B cell (primary cell): ENCODE measurements around the gene MMP11. TPM values are rescaled to one million over a fixed set of nuclear protein-coding genes. Genes with fewer than 3 reads are reported as not detected.

ENCODE experiments used
- ATAC-seq: fragments of 200-7000 bp; cut with Tn5 transposase; one replicate; pipeline ENCODE4 v1.10.0; 2021; ENCODE audit warnings: low read depth, mild to moderate bottlenecking, moderate number of reproducible peaks, moderate library complexity
- CTCF ChIA-PET: fragments of 350-600 bp; sonication (Branson Sonifier 250); formaldehyde crosslinking; loops from one replicate; lab custom pipeline; 2021; ENCODE audit warnings: antibody characterized with exemption, inconsistent platforms; lab: Charles Lee
- POLR2A ChIA-PET: fragments of 350-600 bp; sonication (Branson Sonifier 250); formaldehyde crosslinking; loops from one replicate; lab custom pipeline; 2021; ENCODE audit warnings: antibody characterized with exemption; lab: Charles Lee
- DNase-seq: peaks from one replicate; pipeline ENCODE4 v3.0.0; 2013
- H2AFZ ChIP-seq: 2 replicates; pipeline ENCODE4 v1.6.1; 2012; ENCODE audit warnings: mild to moderate bottlenecking, low read depth, low read length; ENCODE audit not compliant: insufficient read depth, poor library complexity, severe bottlenecking
- H3K27ac ChIP-seq, 2 donors: 1 replicate in 1 of 2; 2 replicates in 1 of 2; pipeline ENCODE4 v1.5.1; 2012 to 2013; ENCODE audit warnings: low read length in 2 of 2, mild to moderate bottlenecking in 2 of 2, moderate library complexity in 1 of 2
- H3K27me3 ChIP-seq, 4 experiments: fragments of 200-600 bp in 1 of 4; sonication (generic) in 1 of 4; replicated peaks in 1 of 4; 1 replicate in 2 of 4; 2 replicates in 2 of 4; pipeline versions ENCODE4 v1.6.1 to v1.7.0; 2013 to 2016; ENCODE audit warnings: low read length in 3 of 4, mild to moderate bottlenecking in 2 of 4, mixed read lengths in 1 of 4, moderate library complexity in 1 of 4; ENCODE audit not compliant: insufficient read depth in 4 of 4, control insufficient read depth in 3 of 4; ENCODE audit errors: control extremely low read depth in 1 of 4
- H3K36me3 ChIP-seq, 2 experiments: replicated peaks in 1 of 2; 1 replicate in 1 of 2; 2 replicates in 1 of 2; pipeline versions ENCODE4 v1.6.1 to v1.7.1; 2013; ENCODE audit warnings: low read length in 1 of 2; ENCODE audit not compliant: insufficient read depth in 2 of 2, control insufficient read depth in 1 of 2; ENCODE audit errors: control extremely low read depth in 1 of 2, extremely low read depth in 1 of 2
- H3K4me1 ChIP-seq, 2 donors: fragments of 200-600 bp in 1 of 2; sonication (generic) in 1 of 2; 1 replicate in 1 of 2; 2 replicates in 1 of 2; pipeline versions ENCODE4 v1.5.1 to v1.6.1; 2013 to 2017; ENCODE audit warnings: low read length in 2 of 2; ENCODE audit not compliant: control insufficient read depth in 2 of 2, insufficient read depth in 2 of 2
- H3K4me2 ChIP-seq: replicated peaks from 2 replicates; pipeline ENCODE3; 2012; ENCODE audit warnings: mild to moderate bottlenecking, low read depth, low read length; ENCODE audit not compliant: poor library complexity, severe bottlenecking
- H3K4me3 ChIP-seq, 5 experiments: fragments of 200-600 bp in 1 of 5; sonication (generic) in 1 of 5; 1 replicate in 3 of 5; 2 replicates in 2 of 5; pipeline versions ENCODE4 v1.5.1 to v1.7.0; 2011 to 2016; ENCODE audit warnings: low read length in 4 of 5, mild to moderate bottlenecking in 4 of 5, low read depth in 2 of 5, control low read depth in 1 of 5, moderate library complexity in 1 of 5; ENCODE audit not compliant: insufficient read depth in 1 of 5; ENCODE audit errors: control extremely low read depth in 1 of 5, extremely low read depth in 1 of 5
- H3K79me2 ChIP-seq: fragments of 200-600 bp; sonication (generic); one replicate; pipeline ENCODE4 v1.6.0; 2016; ENCODE audit warnings: low read length; ENCODE audit not compliant: control insufficient read depth, insufficient read depth
- H3K9ac ChIP-seq: fragments of 200-600 bp; sonication (generic); 2 replicates; pipeline ENCODE4 v1.6.1; 2017; ENCODE audit warnings: mild to moderate bottlenecking, low read length, moderate library complexity
- H3K9me3 ChIP-seq, 3 donors: one replicate each; pipeline versions ENCODE4 v1.6.1 to v1.7.1; 2013; ENCODE audit warnings: low read length in 2 of 3; ENCODE audit not compliant: control insufficient read depth in 2 of 3, insufficient read depth in 1 of 3; ENCODE audit errors: control extremely low read depth in 1 of 3
- H4K20me1 ChIP-seq: 2 replicates; pipeline ENCODE4 v1.6.0; 2012; ENCODE audit warnings: mild to moderate bottlenecking, low read length; ENCODE audit not compliant: insufficient read depth, control insufficient read depth, poor library complexity, severe bottlenecking
- H3K27ac Mint-ChIP-seq: one replicate; pipeline ENCODE4 v1.8.0; 2021; ENCODE audit warnings: mixed read lengths
- H3K27me3 Mint-ChIP-seq: one replicate; pipeline ENCODE4 v1.8.0; 2021; ENCODE audit warnings: mixed read lengths
- H3K4me1 Mint-ChIP-seq: one replicate; pipeline ENCODE4 v1.8.0; 2021; ENCODE audit warnings: mixed read lengths
- H3K4me3 Mint-ChIP-seq: one replicate; pipeline ENCODE4 v1.8.0; 2021; ENCODE audit warnings: mixed read lengths
- H3K9me3 Mint-ChIP-seq: one replicate; pipeline ENCODE4 v1.8.0; 2022; ENCODE audit warnings: mixed read lengths; ENCODE audit not compliant: insufficient read depth
- CTCF ChIP-seq: fragments of 200-600 bp; IDR thresholded peaks from one replicate; pipeline ENCODE4 v1.8.0; 2022; ENCODE audit warnings: antibody characterized with exemption, mild to moderate bottlenecking
- EZH2 ChIP-seq: IDR thresholded peaks from 2 replicates; pipeline ENCODE4 v1.6.1; 2012; ENCODE audit warnings: borderline replicate concordance, low read depth, mild to moderate bottlenecking, moderate library complexity, low read length; ENCODE audit not compliant: insufficient read depth, poor library complexity, severe bottlenecking
- WGBS: methylation state at CpG from one replicate; pipeline ENCODE4 v1.1.5; 2013; ENCODE audit warnings: missing lambda C conversion rate; ENCODE audit not compliant: insufficient coverage; 5-methylcytosine and 5-hydroxymethylcytosine counted together
- intact Hi-C: fragments of 100-400 bp; cut with micrococcal nuclease; formaldehyde crosslinking; loops from one replicate; pipeline ENCODE4 v1.10.0; 2022
- polyA plus RNA-seq: library from polyadenylated mRNA; depleted of rRNA; stranded (reverse); fragments of >200 nt; gene quantifications from 2 replicates; pipeline ENCODE4 v1.2.3, GENCODE V29; 2012
- total RNA-seq, 2 donors: library from RNA; stranded (reverse); fragments of 120-200 nt in 1 of 2; gene quantifications; 1 replicate in 1 of 2; 2 replicates in 1 of 2; pipeline versions ENCODE4 v1.2.3 to v1.2.4, GENCODE V29; 2013 to 2022

The MMP11 gene
- total and polyA plus RNA-seq, 2 donors (not counting 1 experiment from before 2014, with no cell fraction given) = 11.6 to 19.0 TPM

- 90% methylated on average over 20 of the region's 20 CpGs for WGBS
- DNase-seq (no peak), ATAC-seq (no peak)
- Histone ChIP-seq H3K9ac (no peak overlapping the region), H3K9me3 (no peaks in the 10 kb centered on the region), H3K4me3 (no peak overlapping the region), H3K4me1 (peaks cover 11% of the 10 kb centered on the region in 2 donors), H3K36me3 (peaks cover 0 to 10% of the 10 kb centered on the region in 2 experiments), H3K27ac (no peak overlapping the region), H2AFZ (no peak overlapping the region), H4K20me1 (no peaks in the 10 kb centered on the region), H3K27me3 (no peaks in the 10 kb centered on the region), H3K4me2 (no peak overlapping the region), H3K79me2 (no peaks in the 10 kb centered on the region)
- intact Hi-C loops = loop anchor here (10.0 kb wide), 1 partner anchor 235 kb away; the partner anchor contains the start of gene CABIN1
- POLR2A ChIA-PET = no interaction called here
- Mint-ChIP-seq H3K27me3 (no peaks in the 10 kb centered on the region), H3K4me1 (peaks cover 8% of the 10 kb centered on the region), H3K9me3 (no peaks in the 10 kb centered on the region), H3K27ac (no peak overlapping the region), H3K4me3 (no peak overlapping the region)
- TF ChIP-seq CTCF = no peak
- TF ChIP-seq EZH2 = no peak
- CTCF ChIA-PET = no interaction called here
These were observed 7.6 kb downstream of the MMP11 start for GRCh38 chr22:23780146-23780748.

GRCh38 chr22:23781065-23781464 is 8.4 kb downstream of the MMP11 start:
- POLR2A ChIA-PET = no interaction called here
- H3K27me3 ChIP-seq = no peaks in the 10 kb centered on the region
- intact Hi-C loops = loop anchor here (10.0 kb wide), 1 partner anchor 234 kb away; the partner anchor contains the start of gene CABIN1
- H3K4me3 ChIP-seq = no peak overlapping the region
- no peak overlapping the region for H3K9ac ChIP-seq
- no peak for DNase-seq
- no peaks in the 10 kb centered on the region for H4K20me1 ChIP-seq
- H2AFZ ChIP-seq = no peak overlapping the region
- H3K9me3 ChIP-seq = no peaks in the 10 kb centered on the region
- WGBS = 94% methylated on average over 15 of the region's 15 CpGs
- H3K4me3 Mint-ChIP-seq = no peak overlapping the region
- CTCF ChIA-PET = no interaction called here
- peaks cover 5% of the 10 kb centered on the region for H3K4me1 Mint-ChIP-seq
- no peak overlapping the region for H3K27ac ChIP-seq
- peaks cover 0 to 10% of the 10 kb centered on the region in 2 experiments for H3K36me3 ChIP-seq
- no peaks in the 10 kb centered on the region for H3K79me2 ChIP-seq
- H3K4me2 ChIP-seq = no peak overlapping the region
- no peaks in the 10 kb centered on the region for H3K9me3 Mint-ChIP-seq
- no peaks in the 10 kb centered on the region for H3K27me3 Mint-ChIP-seq
- H3K4me1 ChIP-seq = peaks cover 12% of the 10 kb centered on the region in 2 donors
- ATAC-seq = no peak
- H3K27ac Mint-ChIP-seq = no peak overlapping the region
- no peak for TF ChIP-seq EZH2
- TF ChIP-seq CTCF = no peak
